OCI-LY7 (cell line): Measurements from ENCODE around the gene KCNMA1.

ENCODE experiments used
- CTCF ChIP-seq: fragments of 200-600 bp; sonication (generic); conservative IDR thresholded peaks from 2 replicates; pipeline ENCODE4 v1.5.1; 2014; ENCODE audit warnings: mild to moderate bottlenecking, antibody characterized with exemption, low read length, moderate library complexity, mixed read lengths
- EZH2phosphoT487 ChIP-seq: fragments of 200-600 bp; sonication (generic); IDR thresholded peaks from 2 replicates; pipeline ENCODE4 v1.6.1; 2018; ENCODE audit warnings: low read depth, borderline replicate concordance, mild to moderate bottlenecking, mixed run types, antibody characterized with exemption, low read length, moderate library complexity, mixed read lengths

GRCh38 chr10:76874896-76875295 lies 762.7 kb downstream of the KCNMA1 start:
- TF ChIP-seq CTCF (no peak), EZH2phosphoT487 (no peak)
